Esophagus muscularis mucosa (tissue), 3 donors: Measurements from ENCODE around the gene NCOA7.

Experiments used
- CTCF ChIP-seq, 3 experiments: fragments of 200-600 bp in 2 of 3; fragments of 450-650 bp in 1 of 3; sonication (generic) in 2 of 3; IDR thresholded peaks; one replicate each; pipeline ENCODE4 v1.5.1; 2017 to 2019; ENCODE audit warnings: antibody characterized with exemption in 3 of 3, mild to moderate bottlenecking in 2 of 3, moderate library complexity in 1 of 3
- POLR2AphosphoS5 ChIP-seq, 2 donors: sonication (generic); formaldehyde crosslinking; IDR thresholded peaks; one replicate each; pipeline ENCODE4 v1.6.1; 2017; ENCODE audit warnings: antibody characterized with exemption in 2 of 2

- TF ChIP-seq POLR2AphosphoS5 (IDR thresholded peaks at IDR 0.05): no peak
- TF ChIP-seq CTCF (IDR thresholded peaks at IDR 0.05): no peak
These were observed 65.0 kb downstream of the NCOA7 start for GRCh38 chr6:125855783-125856182.
